HG03159 (cell line): Measurements from ENCODE around the gene TMEM267.
A peak's percentile ranks its signal among the peaks of the same experiment; 100 is the strongest.
"Not testable (repeated sequence)": the region's sequence is repeated elsewhere in the genome, so short reads cannot be mapped to it uniquely, and the experiment has no call there.

Experiments used
- ATAC-seq: cut with Tn5 transposase; IDR thresholded peaks from one replicate; pipeline ENCODE4 v1.9.1; 2021; ENCODE audit warnings: mild to moderate bottlenecking, moderate library complexity; ENCODE audit not compliant: unreplicated experiment

TMEM267 gene

GRCh38 chr5:43411495-43411894 is 72.2 kb downstream of the TMEM267 start:
- ATAC-seq, result no peak

- no peak for ATAC-seq
These were observed 73.3 kb downstream of the TMEM267 start for GRCh38 chr5:43410414-43410813.

GRCh38 chr5:43409809-43410271 is 73.8 kb downstream of the TMEM267 start:
- no peak for ATAC-seq

- ATAC-seq, result not testable (repeated sequence)
These were observed 81.1 kb downstream of the TMEM267 start for GRCh38 chr5:43402524-43403066.

GRCh38 chr5:43401827-43402226 is 81.8 kb downstream of the TMEM267 start:
- no peak for ATAC-seq

GRCh38 chr5:43400082-43400481 is 83.6 kb downstream of the TMEM267 start:
- ATAC-seq, result no peak

GRCh38 chr5:43396762-43397304 is 86.8 kb downstream of the TMEM267 start:
- ATAC-seq, result peak; percentile 98
